D721Med (cell line): ENCODE measurements around the gene CBFA2T3.

Experiments
- DNase-seq: peaks from one replicate; pipeline ENCODE4 v3.0.0; 2011; ENCODE audit warnings: low spot score; ENCODE audit not compliant: insufficient read length
- FAIRE-seq: peaks from 2 replicates; lab custom pipeline; 2011; peaks lifted over from hg19 to GRCh38; lab: Jason Lieb, UNC
- CTCF ChIP-seq: IDR thresholded peaks from 2 replicates; pipeline ENCODE4 v1.5.1; 2012; ENCODE audit warnings: mild to moderate bottlenecking, control low read depth; ENCODE audit not compliant: insufficient read depth; ENCODE audit errors: missing control alignments

The CBFA2T3 gene

GRCh38 chr16:88913001-88913612 lies 63.9 kb downstream of the CBFA2T3 start:
- FAIRE-seq, result no peak
- TF ChIP-seq CTCF, result no peak

GRCh38 chr16:88912556-88912955 lies 64.5 kb downstream of the CBFA2T3 start:
- FAIRE-seq (no peak), DNase-seq (no peak)
- no peak for TF ChIP-seq CTCF

More at GRCh38 chr16:88913001-88913612, 63.9 kb downstream of the CBFA2T3 start:
- DNase-seq, result no peak

- no peak for TF ChIP-seq CTCF
- no peak for FAIRE-seq
- DNase-seq, result no peak
These were observed 65.1 kb downstream of the CBFA2T3 start for GRCh38 chr16:88911946-88912310.

- TF ChIP-seq CTCF, result no peak
- DNase-seq (no peak), FAIRE-seq (no peak)
These were observed 65.7 kb downstream of the CBFA2T3 start for GRCh38 chr16:88911136-88911945.

- FAIRE-seq, result no peak
- TF ChIP-seq CTCF, result no peak
- no peak for DNase-seq
These were observed 66.5 kb downstream of the CBFA2T3 start for GRCh38 chr16:88910284-88911135.

- DNase-seq (no peak), FAIRE-seq (no peak)
- no peak for TF ChIP-seq CTCF
These were observed 67.4 kb downstream of the CBFA2T3 start for GRCh38 chr16:88909431-88910210.
